ENCODE data around the gene CDK14.
A peak's percentile ranks its signal among the peaks of the same experiment; 100 is the strongest.

Gene CDK14

GRCh38 chr7:90681336-90682022, 85.4 kb downstream of the CDK14 start:
- peak; percentile 61 for DNase-seq (ENCODE audit: low read depth)

- DNase-seq (ENCODE audit: low read depth) = no peak
These were observed 90.0 kb downstream of the CDK14 start for GRCh38 chr7:90686146-90686545.

DNA sequence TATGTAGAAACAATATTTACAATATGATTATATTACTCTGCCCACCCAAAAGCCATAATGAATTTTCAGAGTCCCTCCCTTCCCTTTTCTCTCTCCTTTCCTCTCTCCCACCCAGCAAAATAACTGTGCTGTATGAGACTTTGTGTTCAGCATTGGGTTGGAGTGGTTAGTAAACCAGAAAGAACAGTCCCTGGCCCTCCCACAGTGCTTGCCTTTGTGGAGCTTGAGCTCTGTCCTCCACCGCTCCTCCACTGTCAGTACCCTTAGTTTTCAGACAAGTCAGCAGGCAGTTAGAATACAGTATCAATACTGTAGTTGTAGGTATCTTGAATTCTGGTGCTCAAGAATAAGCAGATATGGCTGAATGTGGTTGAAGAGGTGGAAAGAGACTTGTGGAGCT, 92.7 kb downstream of the CDK14 start:
- DNase-seq (ENCODE audit: low read depth) = no peak

- DNase-seq (ENCODE audit: low read depth) = no peak
These were observed 93.1 kb downstream of the CDK14 start for GRCh38 chr7:90689260-90689659.

GRCh38 chr7:90690159-90690858, 94.2 kb downstream of the CDK14 start:
- DNase-seq (ENCODE audit: low read depth) = no peak

DNA sequence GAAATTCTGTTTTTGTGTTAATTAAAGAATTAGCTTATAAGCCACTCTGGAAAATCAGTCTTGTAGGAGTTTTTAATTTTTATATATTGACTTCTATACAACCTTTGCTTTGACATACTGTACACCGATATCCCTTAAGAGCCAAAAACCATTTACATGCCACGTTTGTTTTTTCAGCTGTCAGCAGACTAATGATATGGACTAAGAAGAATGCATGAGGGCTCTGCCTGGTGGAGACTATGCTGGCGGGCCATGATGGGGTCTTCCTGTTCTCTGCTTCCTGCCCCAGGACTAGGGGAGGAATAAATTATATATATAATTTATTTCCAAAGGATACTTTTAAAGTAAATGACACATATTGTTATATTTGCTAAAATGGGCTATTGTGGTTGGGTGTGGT, 96.3 kb downstream of the CDK14 start:
- no peak for DNase-seq (ENCODE audit: low read depth)

GRCh38 chr7:90692947-90693346, 96.8 kb downstream of the CDK14 start:
- DNase-seq (ENCODE audit: low read depth) = no peak

GRCh38 chr7:90693939-90694338, 97.8 kb downstream of the CDK14 start:
- DNase-seq (ENCODE audit: low read depth) = no peak

DNA sequence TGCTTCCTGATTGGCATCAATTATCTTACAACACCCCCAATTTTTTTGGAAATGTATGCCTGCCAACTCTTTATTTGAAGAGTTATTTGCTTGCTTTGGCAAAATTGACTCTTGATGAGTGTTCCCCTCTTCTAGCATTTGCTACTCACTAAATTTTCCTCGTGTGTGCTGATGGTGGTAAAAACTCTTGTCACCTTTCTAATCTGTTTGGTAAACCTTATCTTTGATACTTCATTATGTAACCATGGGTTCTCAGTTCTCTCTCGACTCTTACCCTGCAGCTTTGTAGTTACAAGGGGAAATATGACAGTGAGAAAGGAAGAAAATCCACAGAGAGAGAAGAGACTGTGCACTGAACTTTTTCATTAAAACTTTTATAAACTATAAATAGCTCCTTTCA, 102.5 kb downstream of the CDK14 start:
- DNase-seq (ENCODE audit: low read depth) = no peak

DNA sequence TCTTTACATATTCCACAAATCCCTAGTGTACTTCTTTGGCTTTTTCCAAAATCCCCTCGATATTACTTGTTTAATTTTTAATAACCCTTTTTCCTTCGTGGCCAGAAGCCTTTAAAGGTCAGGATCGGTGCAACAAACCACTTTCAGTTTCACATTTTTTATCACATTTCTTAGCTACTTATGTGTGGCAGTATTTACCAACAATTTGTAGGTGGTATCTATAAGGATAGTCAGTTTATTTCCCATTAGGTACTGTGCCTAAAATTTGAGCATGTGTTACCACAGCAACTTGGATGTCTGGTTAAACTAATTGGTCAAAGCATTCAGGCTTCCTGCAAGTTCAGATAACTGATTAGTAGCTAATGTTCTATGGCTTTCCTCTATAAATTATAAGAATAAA, 104.9 kb downstream of the CDK14 start:
- no peak for DNase-seq (ENCODE audit: low read depth)

DNA sequence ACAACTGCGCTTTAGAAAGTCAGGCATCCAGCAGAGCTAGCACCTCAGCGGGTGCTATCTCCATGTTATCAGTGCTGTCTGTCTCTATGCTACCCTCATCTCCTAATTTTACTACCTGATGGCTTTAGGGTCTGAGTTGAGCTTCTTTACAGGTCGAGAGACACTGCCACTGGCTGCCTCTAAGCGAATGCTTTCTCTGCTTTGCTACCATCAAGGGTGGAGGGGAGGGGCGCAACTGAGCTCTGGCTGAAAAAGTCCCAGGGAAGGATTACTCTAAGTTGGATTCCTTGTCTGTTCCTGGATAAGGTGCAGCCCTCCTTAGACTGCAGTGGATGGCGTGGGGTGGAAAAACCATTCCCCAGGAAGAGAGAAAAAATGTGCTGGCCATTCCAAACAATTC, 105.7 kb downstream of the CDK14 start:
- no peak for DNase-seq (ENCODE audit: low read depth)

DNA sequence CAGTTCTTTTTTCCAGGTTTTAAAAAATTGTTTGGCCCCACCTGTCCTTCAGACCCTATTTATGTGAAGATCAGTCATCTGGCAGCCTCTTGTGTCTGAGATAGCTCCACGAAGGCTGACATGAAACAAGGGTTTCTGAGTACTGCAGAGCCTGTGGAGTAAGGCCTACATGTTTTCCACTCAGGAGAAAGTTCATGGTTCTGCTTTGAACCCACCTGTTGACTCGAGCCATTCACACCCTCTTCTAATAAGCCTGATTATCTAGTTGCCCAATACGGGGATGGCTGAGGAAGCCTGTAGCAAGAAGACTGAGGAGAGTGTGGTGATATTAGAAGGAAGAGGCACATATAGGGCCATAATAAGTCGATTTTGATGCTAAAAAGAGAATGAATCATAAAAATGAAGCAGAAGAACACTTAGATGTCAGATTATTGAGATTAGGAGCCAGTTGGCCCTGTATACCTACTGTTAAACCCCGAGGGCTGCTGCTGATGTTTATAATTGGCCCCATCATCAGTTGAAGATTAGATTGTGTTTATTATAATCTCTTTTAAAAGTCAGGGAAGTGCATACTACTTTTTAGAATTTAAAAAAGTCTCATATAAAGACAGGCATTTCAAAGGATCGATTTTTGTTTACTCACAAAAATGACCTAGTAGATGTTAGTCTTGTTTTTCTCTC, 109.4 kb downstream of the CDK14 start:
- DNase-seq (ENCODE audit: low read depth) = no peak

DNA sequence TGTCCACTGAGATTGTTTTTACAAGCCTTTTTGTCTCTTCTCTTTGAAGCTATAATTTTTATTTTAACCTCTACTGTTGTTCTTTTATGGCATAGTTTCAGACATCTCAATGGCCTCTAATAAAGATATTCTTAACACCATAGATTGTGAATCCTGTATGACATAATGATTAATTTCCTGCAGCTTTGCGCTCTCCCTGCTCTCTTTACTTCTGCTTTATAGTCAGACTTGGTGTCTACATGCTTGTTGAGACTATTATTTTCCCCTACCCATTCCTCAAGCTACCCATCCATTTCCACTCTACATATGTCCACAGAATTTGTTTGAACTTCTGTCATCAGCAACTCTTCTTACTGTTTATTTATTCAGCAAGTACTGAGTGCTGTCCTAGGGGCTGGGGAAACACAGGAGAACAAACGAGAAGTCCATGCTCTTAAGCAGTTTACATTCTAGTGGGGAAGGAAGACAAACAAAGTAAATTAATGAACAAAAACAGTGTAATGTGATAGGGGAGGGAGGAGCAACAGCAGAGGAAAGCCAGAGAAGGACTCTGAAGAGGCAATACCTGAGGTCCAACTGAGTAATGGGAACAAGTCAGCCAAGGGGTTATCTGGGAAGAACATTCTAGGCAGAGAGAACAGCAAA, 110.1 kb downstream of the CDK14 start:
- DNase-seq (ENCODE audit: low read depth) = peak; percentile 54

GRCh38 chr7:90708841-90709317, 112.8 kb downstream of the CDK14 start:
- DNase-seq (ENCODE audit: low read depth) = peak; percentile 34

GRCh38 chr7:90709501-90710465, 113.7 kb downstream of the CDK14 start:
- peak; percentile 74 for DNase-seq (ENCODE audit: low read depth)

GRCh38 chr7:90710466-90710850, 114.3 kb downstream of the CDK14 start:
- no peak for DNase-seq (ENCODE audit: low read depth)

- no peak for DNase-seq (ENCODE audit: low read depth)
These were observed 117.5 kb downstream of the CDK14 start for GRCh38 chr7:90713628-90714027.

- no peak for DNase-seq (ENCODE audit: low read depth)
These were observed 118.9 kb downstream of the CDK14 start for GRCh38 chr7:90715067-90715466.

DNA sequence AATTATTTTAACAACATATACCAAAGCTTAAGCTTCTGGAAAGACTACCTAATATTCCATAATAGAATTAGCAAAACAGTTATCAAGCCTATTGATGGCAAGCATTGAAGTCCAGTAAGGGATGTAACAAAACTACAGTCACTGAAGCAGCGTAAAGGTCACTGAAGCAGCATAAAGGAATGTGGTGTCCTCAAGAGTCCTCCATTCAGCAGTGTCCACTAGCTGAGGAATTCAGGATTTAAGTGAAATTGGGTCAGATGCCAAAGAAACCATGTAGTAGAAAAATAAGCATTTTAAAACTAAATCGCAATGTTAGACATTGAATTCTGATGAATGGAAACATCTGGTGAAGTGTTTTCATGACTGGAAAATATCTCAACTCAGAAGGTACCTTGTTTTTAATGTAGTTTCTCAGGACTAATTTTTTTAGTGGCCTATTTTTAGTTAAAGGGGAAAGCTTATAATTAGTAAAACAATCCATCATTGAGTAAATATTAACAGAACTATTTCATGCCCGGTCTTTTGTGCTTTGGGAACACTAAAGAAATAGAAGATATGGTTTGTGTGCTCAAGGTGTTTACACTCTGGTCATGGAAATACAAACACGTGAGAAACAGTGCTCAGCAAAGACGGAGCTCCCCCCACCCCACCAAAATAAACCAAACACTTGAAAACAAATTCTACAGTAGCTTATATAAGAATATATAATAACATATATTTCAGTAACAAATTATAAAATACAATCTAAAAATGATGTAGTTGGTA, 121.4 kb downstream of the CDK14 start:
- no peak for DNase-seq (ENCODE audit: low read depth)

GRCh38 chr7:90719155-90719554, 123.0 kb downstream of the CDK14 start:
- no peak for DNase-seq (ENCODE audit: low read depth)

All from amniotic epithelial cell (primary cell).